Activated B cell treated with CpG ODN at 0.5 μM for 24 hours (primary cell): Measurements from ENCODE around the gene BRIP1. TPM values are rescaled to one million over a fixed set of nuclear protein-coding genes. Genes with fewer than 3 reads are reported as not detected.

ENCODE experiments used
- ATAC-seq: fragments of 200-7000 bp; cut with Tn5 transposase; one replicate; pipeline ENCODE4 v1.10.0; 2021; ENCODE audit warnings: low read depth, mild to moderate bottlenecking, moderate library complexity
- CTCF ChIA-PET: fragments of 350-600 bp; sonication (Branson Sonifier 250); formaldehyde crosslinking; loops from one replicate; lab custom pipeline; 2021; ENCODE audit warnings: antibody characterized with exemption; lab: Charles Lee
- POLR2A ChIA-PET: fragments of 350-600 bp; sonication (Branson Sonifier 250); formaldehyde crosslinking; loops from one replicate; lab custom pipeline; 2021; ENCODE audit warnings: antibody characterized with exemption; lab: Charles Lee
- DNase-seq: peaks from one replicate; pipeline ENCODE4 v3.0.0; 2022
- H3K27ac Mint-ChIP-seq: one replicate; pipeline ENCODE4 v1.8.0; 2020; ENCODE audit warnings: mixed read lengths
- H3K27me3 Mint-ChIP-seq: one replicate; pipeline ENCODE4 v1.8.0; 2021; ENCODE audit warnings: mixed read lengths
- H3K36me3 Mint-ChIP-seq: one replicate; pipeline ENCODE4 v1.8.0; 2021; ENCODE audit warnings: low read depth, mixed read lengths
- H3K4me1 Mint-ChIP-seq: one replicate; pipeline ENCODE4 v1.8.0; 2021; ENCODE audit warnings: mixed read lengths
- H3K4me3 Mint-ChIP-seq: one replicate; pipeline ENCODE4 v1.8.0; 2020; ENCODE audit warnings: mild to moderate bottlenecking, mixed read lengths
- H3K9me3 Mint-ChIP-seq: one replicate; pipeline ENCODE4 v1.8.0; 2020; ENCODE audit warnings: mixed read lengths
- intact Hi-C: fragments of 100-400 bp; cut with micrococcal nuclease; formaldehyde crosslinking; loops from one replicate; pipeline ENCODE4 v1.15.1; 2024
- total RNA-seq: library from RNA; stranded (reverse); gene quantifications from 2 replicates; pipeline ENCODE4 v1.2.3, GENCODE V29; 2022
- TF ChIP-seq, protein P1 (sequence below): fragments of 200-600 bp; IDR thresholded peaks from one replicate; pipeline ENCODE4 v1.8.0; 2022; ENCODE audit warnings: antibody characterized with exemption, mild to moderate bottlenecking

The BRIP1 gene
- total RNA-seq, 1 donor from 2014 or later: 2.5 TPM

DNA sequence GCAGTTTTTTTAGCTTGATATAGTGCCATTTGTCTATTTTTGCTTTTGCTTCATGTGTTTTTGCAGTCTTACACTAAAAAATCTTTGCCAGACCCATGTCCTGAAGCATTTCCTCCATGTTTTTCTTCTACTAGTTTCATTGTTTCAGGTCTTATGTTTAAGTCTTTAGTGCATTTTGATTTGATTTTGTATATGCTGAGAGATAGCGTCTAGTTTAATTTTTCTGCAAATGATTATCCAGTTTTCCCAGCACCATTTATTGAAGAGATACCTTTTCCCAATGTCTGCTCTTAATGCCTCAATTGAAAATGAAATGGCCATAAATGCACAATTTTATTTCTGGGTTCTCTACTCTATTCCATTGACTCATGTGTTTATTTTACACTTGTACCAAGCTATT lies 231.5 kb downstream of the BRIP1 start:
- Mint-ChIP-seq H3K4me1 (peaks cover 6% of the 10 kb centered on the region), H3K9me3 (no peaks in the 10 kb centered on the region), H3K27ac (no peak overlapping the region), H3K27me3 (peaks cover 39% of the 10 kb centered on the region), H3K36me3 (no peaks in the 10 kb centered on the region), H3K4me3 (no peak overlapping the region)
- ATAC-seq (no peak), DNase-seq (no peak)
- POLR2A ChIA-PET: no interaction called here
- TF ChIP-seq, protein P1, sequence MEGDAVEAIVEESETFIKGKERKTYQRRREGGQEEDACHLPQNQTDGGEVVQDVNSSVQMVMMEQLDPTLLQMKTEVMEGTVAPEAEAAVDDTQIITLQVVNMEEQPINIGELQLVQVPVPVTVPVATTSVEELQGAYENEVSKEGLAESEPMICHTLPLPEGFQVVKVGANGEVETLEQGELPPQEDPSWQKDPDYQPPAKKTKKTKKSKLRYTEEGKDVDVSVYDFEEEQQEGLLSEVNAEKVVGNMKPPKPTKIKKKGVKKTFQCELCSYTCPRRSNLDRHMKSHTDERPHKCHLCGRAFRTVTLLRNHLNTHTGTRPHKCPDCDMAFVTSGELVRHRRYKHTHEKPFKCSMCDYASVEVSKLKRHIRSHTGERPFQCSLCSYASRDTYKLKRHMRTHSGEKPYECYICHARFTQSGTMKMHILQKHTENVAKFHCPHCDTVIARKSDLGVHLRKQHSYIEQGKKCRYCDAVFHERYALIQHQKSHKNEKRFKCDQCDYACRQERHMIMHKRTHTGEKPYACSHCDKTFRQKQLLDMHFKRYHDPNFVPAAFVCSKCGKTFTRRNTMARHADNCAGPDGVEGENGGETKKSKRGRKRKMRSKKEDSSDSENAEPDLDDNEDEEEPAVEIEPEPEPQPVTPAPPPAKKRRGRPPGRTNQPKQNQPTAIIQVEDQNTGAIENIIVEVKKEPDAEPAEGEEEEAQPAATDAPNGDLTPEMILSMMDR: no peak
- CTCF ChIA-PET: no interaction called here
- intact Hi-C loops: no loop called here

Other genes starting within 250 kb of the BRIP1 start
- 21.4 and 21.8 TPM in 2 replicates for gene INTS2, start 64.5 kb upstream of the BRIP1 start, total RNA-seq
- gene MED13, start 201.8 kb upstream of the BRIP1 start, total RNA-seq: 81.4 and 101 TPM in 2 replicates